Osteoblast (primary cell): Measurements from ENCODE around the gene SDCBP2. TPM values are rescaled to one million over a fixed set of nuclear protein-coding genes. Genes with fewer than 3 reads are reported as not detected.
A peak's percentile ranks its signal among the peaks of the same experiment; 100 is the strongest.

Source experiments
- DNase-seq: peaks from one replicate; pipeline ENCODE4 v3.0.0; 2011; ENCODE audit warnings: low spot score, mixed read lengths; ENCODE audit not compliant: insufficient read length; ENCODE audit errors: missing footprints
- H2AFZ ChIP-seq: 2 replicates; pipeline ENCODE4 v1.6.0; 2011; ENCODE audit warnings: mild to moderate bottlenecking, low read length
- H3K27ac ChIP-seq: 2 replicates; pipeline ENCODE4 v1.5.1; 2011; ENCODE audit warnings: mild to moderate bottlenecking, low read depth, low read length, moderate library complexity
- H3K27me3 ChIP-seq: 2 replicates; pipeline ENCODE4 v1.6.0; 2012; ENCODE audit warnings: mild to moderate bottlenecking, control low read depth, inconsistent platforms, low read length, moderate library complexity; ENCODE audit not compliant: insufficient read depth
- H3K36me3 ChIP-seq: 2 replicates; pipeline ENCODE4 v1.5.1; 2011; ENCODE audit warnings: mild to moderate bottlenecking, low read length, control low read depth, moderate library complexity; ENCODE audit not compliant: insufficient read depth
- H3K4me1 ChIP-seq: 2 replicates; pipeline ENCODE4 v1.5.1; 2011; ENCODE audit warnings: mild to moderate bottlenecking, low read length, control low read depth, moderate library complexity; ENCODE audit not compliant: insufficient read depth
- H3K4me2 ChIP-seq: 2 replicates; pipeline ENCODE4 v1.6.0; 2011; ENCODE audit warnings: mild to moderate bottlenecking, low read length; ENCODE audit not compliant: insufficient read depth
- H3K4me3 ChIP-seq: fragments of 200-600 bp; sonication (generic); 3 replicates; pipeline ENCODE4 v1.5.1; 2012; ENCODE audit warnings: mild to moderate bottlenecking, low read length, inconsistent platforms; ENCODE audit not compliant: insufficient read depth
- H3K79me2 ChIP-seq: 2 replicates; pipeline ENCODE4 v1.6.0; 2012; ENCODE audit warnings: mild to moderate bottlenecking, low read length, control low read depth, inconsistent platforms; ENCODE audit not compliant: insufficient read depth
- H3K9me3 ChIP-seq: 2 replicates; pipeline ENCODE4 v1.5.1; 2011; ENCODE audit warnings: low read depth, low read length, control low read depth
- H4K20me1 ChIP-seq: 2 replicates; pipeline ENCODE4 v1.6.0; 2012; ENCODE audit warnings: mild to moderate bottlenecking, low read length, control low read depth; ENCODE audit not compliant: insufficient read depth
- CTCF ChIP-seq: IDR thresholded peaks from 2 replicates; pipeline ENCODE4 v1.5.1; 2011; ENCODE audit warnings: mild to moderate bottlenecking, low read depth, low read length, moderate library complexity; ENCODE audit errors: extremely low read depth
- total RNA-seq: library from RNA; depleted of rRNA; stranded (reverse); fragments of >200 nt; gene quantifications from 2 replicates; pipeline ENCODE4 v1.2.3, GENCODE V29; 2012

The SDCBP2 gene
- total RNA-seq, 1 donor, result 2.2 TPM

GRCh38 chr20:1305712-1306111, 23.2 kb downstream of the SDCBP2 start:
- Histone ChIP-seq H3K4me3 (no peak overlapping the region), H3K27ac (no peak overlapping the region), H3K27me3 (no peaks in the 10 kb centered on the region), H3K79me2 (no peaks in the 10 kb centered on the region), H3K4me2 (no peak overlapping the region), H3K9me3 (no peaks in the 10 kb centered on the region), H4K20me1 (no peaks in the 10 kb centered on the region), H2AFZ (no peak overlapping the region), H3K4me1 (peaks cover 8% of the 10 kb centered on the region), H3K36me3 (peaks cover 6% of the 10 kb centered on the region)
- no peak for TF ChIP-seq CTCF
- peak; percentile 42 for DNase-seq

DNA sequence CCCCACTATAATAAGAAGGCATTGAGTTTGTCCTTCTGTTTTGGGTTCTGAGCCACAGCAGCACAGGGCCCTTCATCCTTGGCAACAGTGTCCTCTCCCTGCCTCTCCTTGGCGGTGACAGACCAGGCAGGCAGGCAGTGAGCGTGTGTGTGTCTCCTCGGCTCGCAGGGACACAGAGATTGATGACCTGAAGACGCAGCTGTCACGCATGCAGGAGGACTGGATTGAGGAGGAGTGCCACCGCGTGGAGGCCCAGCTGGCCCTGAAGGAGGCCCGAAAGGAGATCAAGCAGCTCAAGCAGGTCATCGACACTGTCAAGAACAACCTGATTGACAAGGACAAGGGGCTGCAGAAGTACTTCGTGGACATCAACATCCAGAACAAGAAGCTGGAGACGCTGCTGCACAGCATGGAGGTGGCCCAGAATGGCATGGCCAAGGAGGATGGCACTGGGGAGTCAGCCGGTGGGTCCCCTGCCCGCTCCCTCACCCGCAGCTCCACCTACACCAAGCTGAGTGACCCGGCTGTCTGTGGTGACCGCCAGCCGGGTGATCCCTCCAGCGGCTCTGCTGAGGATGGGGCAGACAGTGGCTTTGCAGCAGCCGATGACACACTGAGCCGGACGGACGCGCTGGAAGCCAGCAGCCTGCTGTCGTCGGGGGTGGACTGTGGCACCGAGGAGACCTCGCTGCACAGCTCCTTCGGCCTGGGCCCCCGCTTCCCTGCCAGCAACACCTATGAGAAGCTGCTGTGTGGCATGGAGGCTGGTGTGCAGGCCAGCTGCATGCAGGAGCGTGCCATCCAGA, 24.0 kb downstream of the SDCBP2 start:
- DNase-seq, result peak; percentile 59
- H3K27me3 ChIP-seq, result no peaks in the 10 kb centered on the region

GRCh38 chr20:1302685-1303541, 26.0 kb downstream of the SDCBP2 start:
- Histone ChIP-seq H3K79me2 (no peaks in the 10 kb centered on the region), H3K9me3 (no peaks in the 10 kb centered on the region), H3K4me3 (no peak overlapping the region), H4K20me1 (no peaks in the 10 kb centered on the region), H3K27ac (no peak overlapping the region), H2AFZ (no peak overlapping the region), H3K36me3 (peaks cover 6% of the 10 kb centered on the region), H3K4me1 (peaks cover 11% of the 10 kb centered on the region), H3K4me2 (peak overlapping the region; percentile 25), H3K27me3 (no peaks in the 10 kb centered on the region)
- peak; percentile 98 for DNase-seq
- TF ChIP-seq CTCF, result no peak

More for the DNA sequence above, 24.0 kb downstream of the SDCBP2 start:
- peaks cover 6% of the 10 kb centered on the region for H3K36me3 ChIP-seq
- no peak overlapping the region for H3K4me3 ChIP-seq
- no peak overlapping the region for H2AFZ ChIP-seq
- no peaks in the 10 kb centered on the region for H4K20me1 ChIP-seq
- no peaks in the 10 kb centered on the region for H3K9me3 ChIP-seq
- no peak for TF ChIP-seq CTCF
- H3K79me2 ChIP-seq, result no peaks in the 10 kb centered on the region
- H3K27ac ChIP-seq, result no peak overlapping the region
- no peak overlapping the region for H3K4me2 ChIP-seq
- peaks cover 11% of the 10 kb centered on the region for H3K4me1 ChIP-seq
